Peyer's patch (tissue), 4 donors: Measurements from ENCODE around the gene PRRT3. TPM values are rescaled to one million over a fixed set of nuclear protein-coding genes. Genes with fewer than 3 reads are reported as not detected.
A peak's percentile ranks its signal among the peaks of the same experiment; 100 is the strongest.

Source experiments
- DNase-seq, 3 donors: peaks; one replicate each; pipeline ENCODE4 v3.0.0-alpha.2; 2017 to 2019
- H3K27ac ChIP-seq, 4 donors: fragments of 200-600 bp; sonication (generic); one replicate each; pipeline ENCODE4 v1.5.1; 2016 to 2019
- H3K27me3 ChIP-seq, 2 donors: fragments of 200-600 bp; sonication (generic); one replicate each; pipeline ENCODE4 v1.5.1; 2019
- H3K36me3 ChIP-seq, 3 donors: fragments of 200-600 bp; sonication (generic); one replicate each; pipeline ENCODE4 v1.5.1; 2016 to 2019
- H3K4me1 ChIP-seq, 4 donors: fragments of 200-600 bp; sonication (generic); one replicate each; pipeline ENCODE4 v1.5.1; 2016 to 2019
- H3K4me3 ChIP-seq, 4 donors: fragments of 200-600 bp; sonication (generic); 1 replicate in 3 of 4; 2 replicates in 1 of 4; pipeline ENCODE4 v1.5.1; 2016 to 2019; ENCODE audit warnings: mild to moderate bottlenecking in 1 of 4
- H3K9me3 ChIP-seq, 4 donors: fragments of 200-600 bp; sonication (generic); one replicate each; pipeline ENCODE4 v1.5.1; 2016 to 2019; ENCODE audit warnings: mild to moderate bottlenecking in 1 of 4
- POLR2A ChIP-seq, 2 donors: fragments of 450-650 bp; IDR thresholded peaks; one replicate each; pipeline ENCODE4 v1.5.1; 2017; ENCODE audit warnings: antibody characterized with exemption in 2 of 2, mild to moderate bottlenecking in 2 of 2, moderate library complexity in 2 of 2
- total RNA-seq, 4 donors: library from RNA; depleted of rRNA; stranded (reverse); fragments of >200 nt; gene quantifications; one replicate each; pipeline ENCODE4 v1.1.0, GENCODE V29; 2016
- TF ChIP-seq, protein P1 (sequence below), 6 experiments: fragments of 450-650 bp in 4 of 6; fragments of 200-600 bp in 2 of 6; sonication (generic) in 1 of 6; IDR thresholded peaks; one replicate each; pipeline ENCODE4 v1.5.1; 2017 to 2019; ENCODE audit warnings: antibody characterized with exemption in 6 of 6, mild to moderate bottlenecking in 3 of 6, moderate library complexity in 1 of 6

Gene PRRT3
- total RNA-seq, 4 donors from 2014 or later: 1.9 to 13.2 (median 3.6) TPM

DNA sequence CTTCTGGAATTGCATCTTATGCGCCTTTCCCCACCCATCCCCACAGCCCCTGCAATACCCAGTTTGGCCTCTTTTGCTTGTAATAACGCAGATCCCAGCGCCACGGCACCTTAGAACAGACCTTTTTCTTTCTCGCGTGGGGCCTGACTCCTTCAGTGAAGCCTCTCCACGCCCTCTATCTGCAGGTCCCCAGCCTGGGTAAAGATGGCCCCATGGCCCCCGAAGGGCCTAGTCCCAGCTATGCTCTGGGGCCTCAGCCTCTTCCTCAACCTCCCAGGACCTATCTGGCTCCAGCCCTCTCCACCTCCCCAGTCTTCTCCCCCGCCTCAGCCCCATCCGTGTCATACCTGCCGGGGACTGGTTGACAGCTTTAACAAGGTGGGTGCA lies 18.0 kb downstream of the PRRT3 start:
- TF ChIP-seq, protein P1, sequence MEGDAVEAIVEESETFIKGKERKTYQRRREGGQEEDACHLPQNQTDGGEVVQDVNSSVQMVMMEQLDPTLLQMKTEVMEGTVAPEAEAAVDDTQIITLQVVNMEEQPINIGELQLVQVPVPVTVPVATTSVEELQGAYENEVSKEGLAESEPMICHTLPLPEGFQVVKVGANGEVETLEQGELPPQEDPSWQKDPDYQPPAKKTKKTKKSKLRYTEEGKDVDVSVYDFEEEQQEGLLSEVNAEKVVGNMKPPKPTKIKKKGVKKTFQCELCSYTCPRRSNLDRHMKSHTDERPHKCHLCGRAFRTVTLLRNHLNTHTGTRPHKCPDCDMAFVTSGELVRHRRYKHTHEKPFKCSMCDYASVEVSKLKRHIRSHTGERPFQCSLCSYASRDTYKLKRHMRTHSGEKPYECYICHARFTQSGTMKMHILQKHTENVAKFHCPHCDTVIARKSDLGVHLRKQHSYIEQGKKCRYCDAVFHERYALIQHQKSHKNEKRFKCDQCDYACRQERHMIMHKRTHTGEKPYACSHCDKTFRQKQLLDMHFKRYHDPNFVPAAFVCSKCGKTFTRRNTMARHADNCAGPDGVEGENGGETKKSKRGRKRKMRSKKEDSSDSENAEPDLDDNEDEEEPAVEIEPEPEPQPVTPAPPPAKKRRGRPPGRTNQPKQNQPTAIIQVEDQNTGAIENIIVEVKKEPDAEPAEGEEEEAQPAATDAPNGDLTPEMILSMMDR (IDR thresholded peaks at IDR 0.05): peak in 4 of 6 experiments; percentile 14 to 30 (median 20)
- TF ChIP-seq POLR2A (IDR thresholded peaks at IDR 0.05): no peak
- H3K4me1 ChIP-seq: peaks cover 0 to 28% (median 9%) of the 10 kb centered on the region in 4 donors

DNA sequence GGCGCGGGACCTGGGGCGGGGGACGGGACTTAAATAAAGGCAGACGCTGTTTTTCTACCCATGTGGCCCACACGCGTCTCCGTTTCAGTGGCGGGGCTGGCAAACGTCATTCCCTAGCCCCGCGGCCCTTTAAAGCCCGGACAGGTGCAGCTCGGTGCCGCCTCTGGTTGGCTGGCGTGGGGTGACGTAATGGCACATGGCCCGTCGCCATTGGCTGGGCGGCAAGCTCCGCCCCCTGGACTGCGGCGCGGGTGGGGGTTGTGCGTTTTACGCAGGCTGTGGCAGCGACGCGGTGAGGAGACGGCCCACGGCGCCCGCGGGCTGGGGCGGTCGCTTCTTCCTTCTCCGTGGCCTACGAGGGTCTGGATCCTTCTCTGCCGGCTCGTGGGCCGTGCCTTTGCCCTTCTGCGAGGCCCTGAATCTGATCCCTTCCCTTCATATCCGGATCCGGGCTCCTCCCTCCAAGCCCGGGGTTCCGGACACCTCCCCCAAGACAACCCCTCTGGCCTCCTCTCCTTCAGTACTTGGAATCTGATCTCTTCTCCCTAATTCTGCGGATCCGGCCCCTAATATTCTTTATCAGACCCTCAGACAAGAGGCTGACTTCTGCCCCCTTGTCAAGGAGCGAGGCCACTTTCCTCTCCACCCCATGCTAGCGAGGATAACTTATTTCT lies 18.5 kb downstream of the PRRT3 start, which contains the start of gene CRELD1:
Gene CRELD1 (plus strand): TSS at position 274 of the 674 bp plus-strand sequence. CDS start 605 bp downstream, outside the sequence.
- peak; percentile 98 to 99 (median 99) for DNase-seq

More for the DNA sequence above, 18.0 kb downstream of the PRRT3 start:
- Histone ChIP-seq H3K9me3 (no peaks in the 10 kb centered on the region), H3K27ac (peak overlapping the region; percentile 90 to 97 (median 92)), H3K4me3 (peak overlapping the region; percentile 74 to 82 (median 79)), H3K27me3 (no peaks in the 10 kb centered on the region), H3K36me3 (peaks cover 0 to 21% (median 0%) of the 10 kb centered on the region in 3 donors)
- DNase-seq: peak in 1 of 3 donors; percentile 40

DNA sequence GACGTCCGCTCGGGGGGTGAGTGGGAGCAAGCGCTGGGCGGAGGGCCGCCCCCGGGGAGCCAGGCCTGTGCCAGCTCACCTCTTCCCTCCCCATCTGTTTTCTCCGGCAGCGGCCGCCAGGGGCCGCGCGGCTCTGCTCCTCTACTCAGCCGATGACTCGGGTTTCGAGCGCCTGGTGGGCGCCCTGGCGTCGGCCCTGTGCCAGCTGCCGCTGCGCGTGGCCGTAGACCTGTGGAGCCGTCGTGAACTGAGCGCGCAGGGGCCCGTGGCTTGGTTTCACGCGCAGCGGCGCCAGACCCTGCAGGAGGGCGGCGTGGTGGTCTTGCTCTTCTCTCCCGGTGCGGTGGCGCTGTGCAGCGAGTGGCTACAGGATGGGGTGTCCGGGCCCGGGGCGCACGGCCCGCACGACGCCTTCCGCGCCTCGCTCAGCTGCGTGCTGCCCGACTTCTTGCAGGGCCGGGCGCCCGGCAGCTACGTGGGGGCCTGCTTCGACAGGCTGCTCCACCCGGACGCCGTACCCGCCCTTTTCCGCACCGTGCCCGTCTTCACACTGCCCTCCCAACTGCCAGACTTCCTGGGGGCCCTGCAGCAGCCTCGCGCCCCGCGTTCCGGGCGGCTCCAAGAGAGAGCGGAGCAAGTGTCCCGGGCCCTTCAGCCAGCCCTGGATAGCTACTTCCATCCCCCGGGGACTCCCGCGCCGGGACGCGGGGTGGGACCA lies 19.2 kb downstream of the PRRT3 start:
- Histone ChIP-seq H3K4me3 (peak overlapping the region; percentile 74 to 82 (median 79)), H3K4me1 (peaks cover 0 to 28% (median 9%) of the 10 kb centered on the region in 4 donors)
- TF ChIP-seq, protein P1 (IDR thresholded peaks at IDR 0.05): peak; percentile 70 to 87 (median 79)
- TF ChIP-seq POLR2A (IDR thresholded peaks at IDR 0.05): no peak

More for the DNA sequence above, 18.5 kb downstream of the PRRT3 start, which contains the start of gene CRELD1:
- Histone ChIP-seq H3K27me3 (no peaks in the 10 kb centered on the region), H3K4me1 (peaks cover 0 to 28% (median 9%) of the 10 kb centered on the region in 4 donors), H3K36me3 (peaks cover 0 to 25% (median 0%) of the 10 kb centered on the region in 3 donors), H3K4me3 (peak within 1 kb of the TSS; percentile 74 to 82 (median 79)), H3K9me3 (no peaks in the 10 kb centered on the region), H3K27ac (peak within 1 kb of the TSS; percentile 90 to 97 (median 92))
- TF ChIP-seq, protein P1 (IDR thresholded peaks at IDR 0.05): no peak
- TF ChIP-seq POLR2A (IDR thresholded peaks at IDR 0.05): peak; percentile 82 to 93

DNA sequence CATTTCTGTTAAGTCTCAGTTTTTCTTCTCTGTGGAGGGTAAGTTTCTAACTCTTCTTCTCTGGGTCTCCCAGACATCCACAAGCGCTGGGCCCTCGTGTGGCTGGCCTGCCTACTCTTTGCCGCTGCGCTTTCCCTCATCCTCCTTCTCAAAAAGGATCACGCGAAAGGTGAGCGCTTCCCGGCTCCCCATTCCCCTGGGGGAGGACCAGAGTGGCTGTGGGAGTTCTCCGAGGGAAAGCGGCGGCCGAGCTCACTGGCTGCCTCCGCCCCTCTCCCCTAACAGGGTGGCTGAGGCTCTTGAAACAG lies 19.7 kb downstream of the PRRT3 start:
- H3K9me3 ChIP-seq: no peaks in the 10 kb centered on the region
- peak overlapping the region; percentile 90 to 97 (median 92) for H3K27ac ChIP-seq
- DNase-seq: no peak
- peaks cover 0 to 28% (median 9%) of the 10 kb centered on the region in 4 donors for H3K4me1 ChIP-seq
- H3K27me3 ChIP-seq: no peaks in the 10 kb centered on the region
- no peak for TF ChIP-seq POLR2A (IDR thresholded peaks at IDR 0.05)
- TF ChIP-seq, protein P1 (IDR thresholded peaks at IDR 0.05): no peak
- peaks cover 0 to 28% (median 0%) of the 10 kb centered on the region in 3 donors for H3K36me3 ChIP-seq
- peak overlapping the region; percentile 74 to 82 (median 79) for H3K4me3 ChIP-seq

More for the DNA sequence above, 19.2 kb downstream of the PRRT3 start:
- DNase-seq: peak; percentile 83 to 94 (median 85)
- Histone ChIP-seq H3K27me3 (no peaks in the 10 kb centered on the region), H3K27ac (peak overlapping the region; percentile 90 to 97 (median 92)), H3K9me3 (no peaks in the 10 kb centered on the region), H3K36me3 (peaks cover 0 to 30% (median 0%) of the 10 kb centered on the region in 3 donors)

DNA sequence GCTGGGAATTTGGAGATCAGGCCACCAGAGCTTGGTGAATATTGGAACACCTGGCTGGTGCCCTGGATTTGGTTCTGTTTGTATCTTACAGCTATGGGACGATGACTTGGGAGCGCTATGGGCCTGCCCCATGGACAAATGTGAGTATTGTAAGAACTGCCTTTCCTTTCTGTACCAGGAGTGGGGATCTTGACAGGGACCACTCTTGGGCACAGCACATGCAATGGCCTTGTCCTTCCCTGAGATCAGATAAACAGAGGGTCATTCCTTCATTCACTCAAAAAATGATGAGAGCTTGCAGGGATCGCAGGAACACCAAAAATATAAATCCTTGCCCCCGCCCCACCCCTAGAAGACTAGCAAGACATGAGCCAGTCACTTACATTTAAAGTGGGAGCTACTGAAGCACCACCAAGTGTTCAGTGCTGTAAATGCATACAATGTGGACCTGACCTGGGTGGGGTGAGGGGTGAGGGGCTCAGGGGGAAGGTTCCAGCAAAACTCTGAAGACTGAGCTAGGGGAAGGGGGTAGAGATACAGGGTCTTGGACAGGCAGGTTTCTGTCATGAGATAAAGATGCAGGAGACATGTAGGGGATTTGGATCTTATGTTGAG lies 21.3 kb downstream of the PRRT3 start:
- H3K9me3 ChIP-seq: no peaks in the 10 kb centered on the region
- H3K27ac ChIP-seq: no peak overlapping the region
- no peak for TF ChIP-seq POLR2A (IDR thresholded peaks at IDR 0.05)
- TF ChIP-seq, protein P1 (IDR thresholded peaks at IDR 0.05): peak in 1 of 6 experiments; percentile 13
- H3K27me3 ChIP-seq: no peaks in the 10 kb centered on the region
- peaks cover 0 to 28% (median 9%) of the 10 kb centered on the region in 4 donors for H3K4me1 ChIP-seq
- H3K4me3 ChIP-seq: no peak overlapping the region
- no peak for DNase-seq
- H3K36me3 ChIP-seq: peaks cover 0 to 25% (median 0%) of the 10 kb centered on the region in 3 donors
